OCI-LY7 (cell line): ENCODE measurements around the gene RBKS.

ENCODE experiments used
- CTCF ChIP-seq: fragments of 200-600 bp; sonication (generic); conservative IDR thresholded peaks from 2 replicates; pipeline ENCODE4 v1.5.1; 2014; ENCODE audit warnings: mild to moderate bottlenecking, antibody characterized with exemption, low read length, moderate library complexity, mixed read lengths
- EZH2phosphoT487 ChIP-seq: fragments of 200-600 bp; sonication (generic); IDR thresholded peaks from 2 replicates; pipeline ENCODE4 v1.6.1; 2018; ENCODE audit warnings: low read depth, borderline replicate concordance, mild to moderate bottlenecking, mixed run types, antibody characterized with exemption, low read length, moderate library complexity, mixed read lengths

GRCh38 chr2:27839022-27839618, 51.1 kb downstream of the RBKS start:
- TF ChIP-seq CTCF: no peak
- no peak for TF ChIP-seq EZH2phosphoT487
